ENCODE data around the gene EFCAB10. TPM values are rescaled to one million over a fixed set of nuclear protein-coding genes. Genes with fewer than 3 reads are reported as not detected.

The EFCAB10 gene
- total RNA-seq, 1 experiment from 2014 or later, result not detected

DNA sequence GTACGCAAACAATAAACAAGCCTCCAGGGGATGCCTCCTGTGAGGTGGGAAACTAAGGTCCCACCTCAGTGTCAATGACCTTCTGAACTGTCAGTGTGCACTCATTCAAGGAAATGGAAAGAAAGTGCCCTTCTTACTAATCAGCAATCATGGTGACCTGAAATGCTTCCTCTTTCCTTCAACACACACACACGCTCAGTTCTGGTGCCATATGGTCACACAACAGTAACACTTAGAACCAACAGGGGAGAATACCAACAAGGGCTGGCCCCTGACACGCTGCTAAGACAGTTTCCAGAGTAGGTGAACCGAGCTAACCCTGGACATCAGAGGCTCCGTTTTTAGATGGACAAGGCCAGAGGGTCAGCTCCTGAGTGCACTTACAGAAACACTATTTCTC, 42.1 kb upstream of the EFCAB10 start:
- no peak for DNase-seq
- no peak overlapping the region for H3K4me3 ChIP-seq (ENCODE audit: low read depth, low read length)
- H3K4me1 Mint-ChIP-seq (ENCODE audit: low read depth, unreplicated experiment), result no peaks in the 10 kb centered on the region
- H3K36me3 ChIP-seq (ENCODE audit: control insufficient read depth, insufficient read depth, low read length), result no peaks in the 10 kb centered on the region
- H3K27me3 ChIP-seq (replicated peaks; ENCODE audit: control insufficient read depth, insufficient read depth, low read length), result no peaks in the 10 kb centered on the region
- intact Hi-C loops (cut with micrococcal nuclease; ENCODE audit: unreplicated experiment), result no loop called here
- peaks cover 10% of the 10 kb centered on the region for H3K9me3 Mint-ChIP-seq (ENCODE audit: unreplicated experiment)
- H3K27me3 Mint-ChIP-seq (ENCODE audit: insufficient read depth, unreplicated experiment), result no peaks in the 10 kb centered on the region
- H3K36me3 Mint-ChIP-seq (ENCODE audit: insufficient read depth, unreplicated experiment), result peaks cover 10% of the 10 kb centered on the region
- no peak overlapping the region for H3K4me3 Mint-ChIP-seq (ENCODE audit: unreplicated experiment)
- no peaks in the 10 kb centered on the region for H3K4me1 ChIP-seq
- POLR2A ChIA-PET, result no interaction called here
- CTCF ChIA-PET, result no interaction called here
- H3K27ac Mint-ChIP-seq (ENCODE audit: unreplicated experiment), result no peak overlapping the region
- H3K9me3 ChIP-seq, result 0 out of 2 replicates have a peak, but pooled peaks cover 5% of the 10 kb centered on the region
- TF ChIP-seq CTCF (IDR thresholded peaks at IDR 0.05; ENCODE audit: insufficient read depth in 1 of 2, low read depth in 1 of 2, low read length in 1 of 2, severe bottlenecking in 1 of 2, unreplicated experiment in 1 of 2), result no peak
- BruUV-seq (replicated peaks), result no TSS peak

DNA sequence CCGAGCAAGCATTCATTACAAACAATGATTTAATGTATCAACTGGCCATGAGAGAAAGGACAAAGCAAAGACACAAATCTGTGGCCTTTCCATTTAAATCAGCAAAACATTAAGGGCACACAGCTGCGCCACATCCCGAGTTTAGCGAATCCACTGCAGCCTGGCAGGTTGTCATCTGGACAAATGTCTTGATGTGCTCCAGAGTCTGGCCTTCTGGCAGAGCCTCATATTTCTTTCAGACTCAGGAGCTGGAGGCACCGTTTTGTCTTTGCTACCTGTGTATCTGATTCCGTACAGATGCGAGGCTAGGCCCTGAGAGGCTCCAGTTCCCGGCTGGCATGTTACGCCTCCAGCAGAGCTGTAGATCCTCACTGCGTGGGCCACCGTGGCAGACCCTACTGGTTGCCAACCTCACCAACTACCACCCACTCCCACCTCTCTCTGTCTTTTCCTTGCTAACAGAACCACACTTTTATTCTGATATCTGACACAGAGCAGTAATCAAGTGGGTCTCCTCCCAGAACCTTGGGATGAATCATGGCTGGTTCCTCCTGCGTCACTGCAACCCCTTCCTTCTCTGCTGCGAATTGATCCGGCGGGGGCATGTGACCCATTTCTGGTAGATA, 40.9 kb upstream of the EFCAB10 start:
- Mint-ChIP-seq H3K36me3 (ENCODE audit: insufficient read depth, unreplicated experiment) (peaks cover 14% of the 10 kb centered on the region), H3K27me3 (ENCODE audit: insufficient read depth, unreplicated experiment) (no peaks in the 10 kb centered on the region), H3K27ac (ENCODE audit: unreplicated experiment) (no peak overlapping the region), H3K9me3 (ENCODE audit: unreplicated experiment) (peaks cover 10% of the 10 kb centered on the region), H3K4me3 (ENCODE audit: unreplicated experiment) (no peak overlapping the region), H3K4me1 (ENCODE audit: low read depth, unreplicated experiment) (no peaks in the 10 kb centered on the region)
- ChIA-PET CTCF (no interaction called here), POLR2A (no interaction called here)
- no TSS peak for BruUV-seq (replicated peaks)
- no peak for TF ChIP-seq CTCF (IDR thresholded peaks at IDR 0.05; ENCODE audit: insufficient read depth in 1 of 2, low read depth in 1 of 2, low read length in 1 of 2, severe bottlenecking in 1 of 2, unreplicated experiment in 1 of 2)
- H3K27me3 ChIP-seq (replicated peaks; ENCODE audit: control insufficient read depth, insufficient read depth, low read length), result no peaks in the 10 kb centered on the region
- DNase-seq, result no peak
- no peaks in the 10 kb centered on the region for H3K4me1 ChIP-seq
- intact Hi-C loops (cut with micrococcal nuclease; ENCODE audit: unreplicated experiment), result no loop called here
- 0 out of 2 replicates have a peak, but pooled peaks cover 5% of the 10 kb centered on the region for H3K9me3 ChIP-seq
- no peak overlapping the region for H3K4me3 ChIP-seq (ENCODE audit: low read depth, low read length)
- H3K36me3 ChIP-seq (ENCODE audit: control insufficient read depth, insufficient read depth, low read length), result no peaks in the 10 kb centered on the region

DNA sequence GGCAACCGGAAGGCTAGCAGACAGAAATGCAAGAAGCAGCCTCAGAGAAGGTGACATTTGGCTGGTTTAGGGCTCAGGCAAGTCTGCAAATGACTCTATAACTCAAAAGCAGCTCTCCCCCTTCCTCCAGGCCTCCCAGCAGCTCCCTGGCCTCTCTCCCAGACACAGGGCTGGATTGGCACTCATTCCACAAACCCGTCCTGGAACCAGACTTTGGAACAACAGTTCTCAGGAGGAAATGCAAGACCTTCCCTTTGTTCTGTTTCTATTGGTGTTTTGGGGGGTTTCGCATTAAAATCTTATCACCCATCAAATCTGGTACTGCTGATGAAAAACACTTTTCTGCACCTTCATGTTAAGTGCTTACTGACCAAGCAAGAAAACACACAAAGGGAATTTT, 40.3 kb upstream of the EFCAB10 start:
- intact Hi-C loops (cut with micrococcal nuclease; ENCODE audit: unreplicated experiment), result no loop called here
- peaks cover 10% of the 10 kb centered on the region for H3K9me3 Mint-ChIP-seq (ENCODE audit: unreplicated experiment)
- H3K27me3 ChIP-seq (replicated peaks; ENCODE audit: control insufficient read depth, insufficient read depth, low read length), result no peaks in the 10 kb centered on the region
- peaks cover 11% of the 10 kb centered on the region for H3K36me3 Mint-ChIP-seq (ENCODE audit: insufficient read depth, unreplicated experiment)
- no peak overlapping the region for H3K4me3 ChIP-seq (ENCODE audit: low read depth, low read length)
- no peaks in the 10 kb centered on the region for H3K36me3 ChIP-seq (ENCODE audit: control insufficient read depth, insufficient read depth, low read length)
- no peaks in the 10 kb centered on the region for H3K4me1 ChIP-seq
- 0 out of 2 replicates have a peak, but pooled peaks cover 5% of the 10 kb centered on the region for H3K9me3 ChIP-seq
- ChIA-PET CTCF (no interaction called here), POLR2A (no interaction called here)
- DNase-seq, result no peak
- BruUV-seq (replicated peaks), result no TSS peak
- H3K27ac Mint-ChIP-seq (ENCODE audit: unreplicated experiment), result no peak overlapping the region
- no peak for TF ChIP-seq CTCF (IDR thresholded peaks at IDR 0.05; ENCODE audit: insufficient read depth in 1 of 2, low read depth in 1 of 2, low read length in 1 of 2, severe bottlenecking in 1 of 2, unreplicated experiment in 1 of 2)
- no peaks in the 10 kb centered on the region for H3K27me3 Mint-ChIP-seq (ENCODE audit: insufficient read depth, unreplicated experiment)
- no peak overlapping the region for H3K4me3 Mint-ChIP-seq (ENCODE audit: unreplicated experiment)
- H3K4me1 Mint-ChIP-seq (ENCODE audit: low read depth, unreplicated experiment), result no peaks in the 10 kb centered on the region

Data from Caco-2 (cell line).